ENCODE data around the gene LIFR.
A peak's percentile ranks its signal among the peaks of the same experiment; 100 is the strongest.

Gene LIFR

GRCh38 chr5:38581597-38581996 lies 25.2 kb upstream of the LIFR start:
- TF ChIP-seq NFIC (IDR thresholded peaks at IDR 0.05) (no peak), TEAD4 (IDR thresholded peaks at IDR 0.05) (no peak)
- TF ChIP-seq, protein P1, sequence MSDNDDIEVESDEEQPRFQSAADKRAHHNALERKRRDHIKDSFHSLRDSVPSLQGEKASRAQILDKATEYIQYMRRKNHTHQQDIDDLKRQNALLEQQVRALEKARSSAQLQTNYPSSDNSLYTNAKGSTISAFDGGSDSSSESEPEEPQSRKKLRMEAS (IDR thresholded peaks at IDR 0.05) = no peak

GRCh38 chr5:38579105-38579504 lies 22.7 kb upstream of the LIFR start:
- TF ChIP-seq, protein P2, sequence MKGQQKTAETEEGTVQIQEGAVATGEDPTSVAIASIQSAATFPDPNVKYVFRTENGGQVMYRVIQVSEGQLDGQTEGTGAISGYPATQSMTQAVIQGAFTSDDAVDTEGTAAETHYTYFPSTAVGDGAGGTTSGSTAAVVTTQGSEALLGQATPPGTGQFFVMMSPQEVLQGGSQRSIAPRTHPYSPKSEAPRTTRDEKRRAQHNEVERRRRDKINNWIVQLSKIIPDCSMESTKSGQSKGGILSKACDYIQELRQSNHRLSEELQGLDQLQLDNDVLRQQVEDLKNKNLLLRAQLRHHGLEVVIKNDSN (IDR thresholded peaks at IDR 0.05) = 0 out of 2 replicates have a peak, but pooled peaks have one; percentile 37
- TF ChIP-seq ZBTB7A (IDR thresholded peaks at IDR 0.05; ENCODE audit: low read depth) = no peak
- TF ChIP-seq FOXM1 (IDR thresholded peaks at IDR 0.05; ENCODE audit: borderline replicate concordance, low read depth) = no peak
- TF ChIP-seq TAF1 (IDR thresholded peaks at IDR 0.05; ENCODE audit: low read depth) = no peak
- no peak for TF ChIP-seq NFIC (IDR thresholded peaks at IDR 0.05)
- no peak for TF ChIP-seq RAD21 (IDR thresholded peaks at IDR 0.05; ENCODE audit: low read depth)

- TF ChIP-seq FOXM1 (IDR thresholded peaks at IDR 0.05; ENCODE audit: borderline replicate concordance, low read depth) (no peak), CREB1 (IDR thresholded peaks at IDR 0.05; ENCODE audit: low read depth) (no peak), YY1 (IDR thresholded peaks at IDR 0.05; ENCODE audit: low read depth) (no peak), TEAD4 (IDR thresholded peaks at IDR 0.05) (no peak), RAD21 (IDR thresholded peaks at IDR 0.05; ENCODE audit: low read depth) (no peak), ZBTB7A (IDR thresholded peaks at IDR 0.05; ENCODE audit: low read depth) (no peak), EP300 (IDR thresholded peaks at IDR 0.05; ENCODE audit: borderline replicate concordance) (no peak), CEBPB (IDR thresholded peaks at IDR 0.05) (no peak), NFIC (IDR thresholded peaks at IDR 0.05) (no peak), TCF12 (IDR thresholded peaks at IDR 0.05; ENCODE audit: low read depth) (no peak), TAF1 (IDR thresholded peaks at IDR 0.05; ENCODE audit: low read depth) (no peak), EGR1 (IDR thresholded peaks at IDR 0.05) (no peak)
- TF ChIP-seq, protein P1 (IDR thresholded peaks at IDR 0.05) = no peak
- TF ChIP-seq, protein P2 (IDR thresholded peaks at IDR 0.05) = no peak
- TF ChIP-seq, protein P3, sequence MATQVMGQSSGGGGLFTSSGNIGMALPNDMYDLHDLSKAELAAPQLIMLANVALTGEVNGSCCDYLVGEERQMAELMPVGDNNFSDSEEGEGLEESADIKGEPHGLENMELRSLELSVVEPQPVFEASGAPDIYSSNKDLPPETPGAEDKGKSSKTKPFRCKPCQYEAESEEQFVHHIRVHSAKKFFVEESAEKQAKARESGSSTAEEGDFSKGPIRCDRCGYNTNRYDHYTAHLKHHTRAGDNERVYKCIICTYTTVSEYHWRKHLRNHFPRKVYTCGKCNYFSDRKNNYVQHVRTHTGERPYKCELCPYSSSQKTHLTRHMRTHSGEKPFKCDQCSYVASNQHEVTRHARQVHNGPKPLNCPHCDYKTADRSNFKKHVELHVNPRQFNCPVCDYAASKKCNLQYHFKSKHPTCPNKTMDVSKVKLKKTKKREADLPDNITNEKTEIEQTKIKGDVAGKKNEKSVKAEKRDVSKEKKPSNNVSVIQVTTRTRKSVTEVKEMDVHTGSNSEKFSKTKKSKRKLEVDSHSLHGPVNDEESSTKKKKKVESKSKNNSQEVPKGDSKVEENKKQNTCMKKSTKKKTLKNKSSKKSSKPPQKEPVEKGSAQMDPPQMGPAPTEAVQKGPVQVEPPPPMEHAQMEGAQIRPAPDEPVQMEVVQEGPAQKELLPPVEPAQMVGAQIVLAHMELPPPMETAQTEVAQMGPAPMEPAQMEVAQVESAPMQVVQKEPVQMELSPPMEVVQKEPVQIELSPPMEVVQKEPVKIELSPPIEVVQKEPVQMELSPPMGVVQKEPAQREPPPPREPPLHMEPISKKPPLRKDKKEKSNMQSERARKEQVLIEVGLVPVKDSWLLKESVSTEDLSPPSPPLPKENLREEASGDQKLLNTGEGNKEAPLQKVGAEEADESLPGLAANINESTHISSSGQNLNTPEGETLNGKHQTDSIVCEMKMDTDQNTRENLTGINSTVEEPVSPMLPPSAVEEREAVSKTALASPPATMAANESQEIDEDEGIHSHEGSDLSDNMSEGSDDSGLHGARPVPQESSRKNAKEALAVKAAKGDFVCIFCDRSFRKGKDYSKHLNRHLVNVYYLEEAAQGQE (IDR thresholded peaks at IDR 0.05; ENCODE audit: low read depth) = no peak
Observed at GRCh38 chr5:38576961-38577684, 20.7 kb upstream of the LIFR start.

GRCh38 chr5:38576442-38576841 lies 20.0 kb upstream of the LIFR start:
- no peak for TF ChIP-seq CREB1 (IDR thresholded peaks at IDR 0.05; ENCODE audit: low read depth)
- TF ChIP-seq, protein P1 (IDR thresholded peaks at IDR 0.05) = no peak
- TF ChIP-seq NFIC (IDR thresholded peaks at IDR 0.05) = no peak; the same call in 1 of the 2 replicates
- TF ChIP-seq, protein P3 (IDR thresholded peaks at IDR 0.05; ENCODE audit: low read depth) = no peak
- no peak for TF ChIP-seq YY1 (IDR thresholded peaks at IDR 0.05; ENCODE audit: low read depth)
- TF ChIP-seq TEAD4 (IDR thresholded peaks at IDR 0.05) = no peak
- TF ChIP-seq FOXM1 (IDR thresholded peaks at IDR 0.05; ENCODE audit: borderline replicate concordance, low read depth) = no peak
- no peak for TF ChIP-seq ZBTB7A (IDR thresholded peaks at IDR 0.05; ENCODE audit: low read depth)
- no peak for TF ChIP-seq CEBPB (IDR thresholded peaks at IDR 0.05)
- TF ChIP-seq TCF12 (IDR thresholded peaks at IDR 0.05; ENCODE audit: low read depth) = no peak
- TF ChIP-seq EP300 (IDR thresholded peaks at IDR 0.05; ENCODE audit: borderline replicate concordance) = no peak
- no peak for TF ChIP-seq EGR1 (IDR thresholded peaks at IDR 0.05)
- TF ChIP-seq RAD21 (IDR thresholded peaks at IDR 0.05; ENCODE audit: low read depth) = no peak
- TF ChIP-seq, protein P2 (IDR thresholded peaks at IDR 0.05) = no peak
- TF ChIP-seq TAF1 (IDR thresholded peaks at IDR 0.05; ENCODE audit: low read depth) = no peak

GRCh38 chr5:38575476-38575875 lies 19.0 kb upstream of the LIFR start:
- TF ChIP-seq EP300 (IDR thresholded peaks at IDR 0.05; ENCODE audit: borderline replicate concordance) (no peak), TEAD4 (IDR thresholded peaks at IDR 0.05) (no peak), RAD21 (IDR thresholded peaks at IDR 0.05; ENCODE audit: low read depth) (no peak), CEBPB (IDR thresholded peaks at IDR 0.05) (no peak), EGR1 (IDR thresholded peaks at IDR 0.05) (no peak), ZBTB7A (IDR thresholded peaks at IDR 0.05; ENCODE audit: low read depth) (no peak), TAF1 (IDR thresholded peaks at IDR 0.05; ENCODE audit: low read depth) (no peak), NFIC (IDR thresholded peaks at IDR 0.05) (no peak), FOXM1 (IDR thresholded peaks at IDR 0.05; ENCODE audit: borderline replicate concordance, low read depth) (no peak), YY1 (IDR thresholded peaks at IDR 0.05; ENCODE audit: low read depth) (no peak), CREB1 (IDR thresholded peaks at IDR 0.05; ENCODE audit: low read depth) (no peak), TCF12 (IDR thresholded peaks at IDR 0.05; ENCODE audit: low read depth) (no peak)
- TF ChIP-seq, protein P2 (IDR thresholded peaks at IDR 0.05) = no peak
- TF ChIP-seq, protein P1 (IDR thresholded peaks at IDR 0.05) = no peak
- TF ChIP-seq, protein P3 (IDR thresholded peaks at IDR 0.05; ENCODE audit: low read depth) = no peak
